MM.1S (cell line): ENCODE data around the gene ZSWIM9.
"Not testable (repeated sequence)": the region's sequence is repeated elsewhere in the genome, so short reads cannot be mapped to it uniquely, and the experiment has no call there.

Experiments used
- DNase-seq: peaks from one replicate; pipeline ENCODE4 v3.0.0-alpha.2; 2015
- H2AFZ ChIP-seq: fragments of 300-600 bp; sonication (generic); 2 replicates; pipeline ENCODE4 v1.6.0; 2016; ENCODE audit warnings: antibody characterized with exemption, low read length
- H3F3A ChIP-seq: fragments of 300-600 bp; sonication (generic); 2 replicates; pipeline ENCODE4 v1.6.1; 2016; ENCODE audit warnings: mild to moderate bottlenecking, antibody characterized with exemption, low read length, moderate library complexity, mixed read lengths; ENCODE audit not compliant: insufficient read depth
- H3K27ac ChIP-seq: fragments of 300-600 bp; sonication (generic); 2 replicates; pipeline ENCODE4 v1.5.1; 2016; ENCODE audit warnings: mild to moderate bottlenecking, low read length
- H3K27me3 ChIP-seq: fragments of 300-600 bp; sonication (generic); replicated peaks from 2 replicates; pipeline ENCODE4 v1.6.0; 2016; ENCODE audit warnings: low read length; ENCODE audit not compliant: insufficient read depth
- H3K36me3 ChIP-seq: fragments of 300-600 bp; sonication (generic); replicated peaks from 2 replicates; pipeline ENCODE4 v1.6.1; 2016; ENCODE audit warnings: mild to moderate bottlenecking, low read length, mixed read lengths; ENCODE audit not compliant: insufficient read depth
- H3K4me1 ChIP-seq: fragments of 300-600 bp; sonication (generic); 2 replicates; pipeline ENCODE4 v1.6.1; 2016; ENCODE audit warnings: low read length, mixed read lengths
- H3K4me2 ChIP-seq: fragments of 300-600 bp; sonication (generic); 2 replicates; pipeline ENCODE4 v1.6.0; 2016; ENCODE audit warnings: low read depth, low read length
- H3K4me3 ChIP-seq: fragments of 300-600 bp; sonication (generic); 2 replicates; pipeline ENCODE4 v1.5.1; 2016; ENCODE audit warnings: low read length, mixed read lengths
- H3K79me2 ChIP-seq: fragments of 300-600 bp; sonication (generic); 2 replicates; pipeline ENCODE4 v1.6.1; 2016; ENCODE audit warnings: mixed run types, low read length, mixed read lengths
- H3K9ac ChIP-seq: fragments of 300-600 bp; sonication (generic); 2 replicates; pipeline ENCODE4 v1.6.1; 2016; ENCODE audit warnings: low read length, mixed read lengths
- H3K9me2 ChIP-seq: fragments of 300-600 bp; sonication (generic); replicated peaks from 2 replicates; pipeline ENCODE4 v1.6.1; 2016; ENCODE audit warnings: mild to moderate bottlenecking, low read length, mixed read lengths; ENCODE audit not compliant: insufficient read depth
- H3K9me3 ChIP-seq: fragments of 300-600 bp; sonication (generic); replicated peaks from 2 replicates; pipeline ENCODE4 v1.6.1; 2016; ENCODE audit warnings: mild to moderate bottlenecking, low read length, mixed read lengths; ENCODE audit not compliant: insufficient read depth
- H4K20me1 ChIP-seq: fragments of 300-600 bp; sonication (generic); 2 replicates; pipeline ENCODE4 v1.6.1; 2016; ENCODE audit warnings: mild to moderate bottlenecking, low read length, moderate library complexity, mixed read lengths; ENCODE audit not compliant: insufficient read depth
- CTCF ChIP-seq: fragments of 300-600 bp; sonication (generic); IDR thresholded peaks from 2 replicates; pipeline ENCODE4 v1.5.1; 2016; ENCODE audit warnings: antibody characterized with exemption, low read length, mixed read lengths
- EZH2 ChIP-seq: fragments of 300-600 bp; sonication (generic); optimal IDR thresholded peaks from 2 replicates; pipeline ENCODE3; 2017; ENCODE audit warnings: low read depth, mild to moderate bottlenecking, antibody characterized with exemption, low read length, mixed read lengths
- EZH2phosphoT487 ChIP-seq: fragments of 300-600 bp; sonication (generic); IDR thresholded peaks from 2 replicates; pipeline ENCODE4 v1.6.1; 2018; ENCODE audit warnings: antibody characterized with exemption, low read length

The ZSWIM9 gene

GRCh38 chr19:48230555-48231129 is 60.2 kb downstream of the ZSWIM9 start:
- DNase-seq, result no peak
- no peak overlapping the region for H3K4me3 ChIP-seq
- H3K36me3 ChIP-seq, result no peaks in the 10 kb centered on the region
- no peaks in the 10 kb centered on the region for H4K20me1 ChIP-seq
- H3K4me2 ChIP-seq, result no peak overlapping the region
- H3K79me2 ChIP-seq, result no peaks in the 10 kb centered on the region
- no peak for TF ChIP-seq EZH2phosphoT487
- no peak for TF ChIP-seq EZH2
- H3K4me1 ChIP-seq, result no peaks in the 10 kb centered on the region
- H3K9me3 ChIP-seq, result no peaks in the 10 kb centered on the region
- no peaks in the 10 kb centered on the region for H3K9me2 ChIP-seq
- no peak overlapping the region for H2AFZ ChIP-seq
- no peak overlapping the region for H3K9ac ChIP-seq
- no peaks in the 10 kb centered on the region for H3F3A ChIP-seq
- no peak overlapping the region for H3K27ac ChIP-seq
- no peaks in the 10 kb centered on the region for H3K27me3 ChIP-seq

GRCh38 chr19:48237057-48237456 is 66.6 kb downstream of the ZSWIM9 start:
- no peaks in the 10 kb centered on the region for H3K79me2 ChIP-seq
- no peak overlapping the region for H3K27ac ChIP-seq
- no peaks in the 10 kb centered on the region for H3K9me2 ChIP-seq
- TF ChIP-seq EZH2phosphoT487 (no peak), EZH2 (no peak), CTCF (no peak)
- no peak overlapping the region for H3K4me3 ChIP-seq
- no peaks in the 10 kb centered on the region for H3F3A ChIP-seq
- no peak overlapping the region for H3K4me2 ChIP-seq
- no peaks in the 10 kb centered on the region for H3K36me3 ChIP-seq
- no peaks in the 10 kb centered on the region for H4K20me1 ChIP-seq
- no peak overlapping the region for H3K9ac ChIP-seq
- no peaks in the 10 kb centered on the region for H3K4me1 ChIP-seq
- H2AFZ ChIP-seq, result no peak overlapping the region
- DNase-seq, result no peak
- H3K27me3 ChIP-seq, result no peaks in the 10 kb centered on the region
- H3K9me3 ChIP-seq, result no peaks in the 10 kb centered on the region

GRCh38 chr19:48239120-48239519 is 68.6 kb downstream of the ZSWIM9 start:
- Histone ChIP-seq H3K79me2 (no peaks in the 10 kb centered on the region), H3K9ac (no peak overlapping the region)
- no peak for TF ChIP-seq CTCF
- no peak for TF ChIP-seq EZH2phosphoT487

GRCh38 chr19:48239582-48240141 is 69.2 kb downstream of the ZSWIM9 start:
- H3F3A ChIP-seq, result no peaks in the 10 kb centered on the region
- DNase-seq, result no peak

More at GRCh38 chr19:48239120-48239519, 68.6 kb downstream of the ZSWIM9 start:
- Histone ChIP-seq H2AFZ (no peak overlapping the region), H3K4me2 (no peak overlapping the region), H3K4me3 (no peak overlapping the region), H3F3A (no peaks in the 10 kb centered on the region), H3K27ac (no peak overlapping the region), H3K27me3 (no peaks in the 10 kb centered on the region), H3K4me1 (no peaks in the 10 kb centered on the region), H3K9me2 (no peaks in the 10 kb centered on the region), H3K36me3 (no peaks in the 10 kb centered on the region), H4K20me1 (no peaks in the 10 kb centered on the region), H3K9me3 (no peaks in the 10 kb centered on the region)
- DNase-seq, result no peak

GRCh38 chr19:48241771-48242170 is 71.3 kb downstream of the ZSWIM9 start:
- not testable (repeated sequence) for H3K9ac ChIP-seq, H3K27ac ChIP-seq, H3K4me2 ChIP-seq, H3K4me1 ChIP-seq, H2AFZ ChIP-seq, H3K4me3 ChIP-seq, H4K20me1 ChIP-seq, H3F3A ChIP-seq, DNase-seq, H3K9me2 ChIP-seq, H3K79me2 ChIP-seq, H3K9me3 ChIP-seq, H3K36me3 ChIP-seq, H3K27me3 ChIP-seq

More at GRCh38 chr19:48239582-48240141, 69.2 kb downstream of the ZSWIM9 start:
- Histone ChIP-seq H3K27me3 (no peaks in the 10 kb centered on the region), H3K9me3 (no peaks in the 10 kb centered on the region), H3K9ac (no peak overlapping the region), H3K9me2 (no peaks in the 10 kb centered on the region), H3K4me2 (no peak overlapping the region), H3K4me1 (no peaks in the 10 kb centered on the region), H3K27ac (no peak overlapping the region), H2AFZ (no peak overlapping the region), H3K36me3 (no peaks in the 10 kb centered on the region), H3K79me2 (no peaks in the 10 kb centered on the region), H4K20me1 (no peaks in the 10 kb centered on the region), H3K4me3 (no peak overlapping the region)
- no peak for TF ChIP-seq EZH2phosphoT487
- TF ChIP-seq CTCF, result no peak
- TF ChIP-seq EZH2, result no peak
